WI38 (cell line): Measurements from ENCODE around the gene COX7C.

ENCODE experiments used
- H3K4me3 ChIP-seq: 2 replicates; pipeline ENCODE4 v1.5.1; 2011; ENCODE audit warnings: low read depth, mild to moderate bottlenecking, control low read depth, low read length
- TF ChIP-seq, protein P1 (sequence below): IDR thresholded peaks from 2 replicates; pipeline ENCODE4 v1.5.1; 2012; ENCODE audit warnings: low read depth, mild to moderate bottlenecking, control low read depth, low read length

COX7C gene

DNA sequence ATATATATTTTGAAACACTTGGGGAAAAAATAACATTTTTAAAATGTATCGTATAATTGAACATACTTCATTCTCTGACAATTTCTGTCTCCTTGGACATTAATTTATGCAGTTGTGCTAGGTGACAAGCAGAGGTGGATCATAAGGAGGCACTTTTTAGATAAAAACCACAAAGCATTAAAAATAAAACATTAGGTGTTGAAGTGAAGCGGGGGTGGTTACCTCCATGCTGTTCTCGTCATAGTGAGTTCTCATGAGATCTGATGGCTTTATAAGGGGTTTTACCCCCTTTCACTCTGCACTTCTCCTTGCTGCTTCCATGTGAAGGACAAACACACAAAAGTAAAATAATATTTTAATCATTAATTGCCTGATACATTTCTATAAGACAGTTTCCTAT lies 11.9 kb upstream of the COX7C start:
- TF ChIP-seq, protein P1, sequence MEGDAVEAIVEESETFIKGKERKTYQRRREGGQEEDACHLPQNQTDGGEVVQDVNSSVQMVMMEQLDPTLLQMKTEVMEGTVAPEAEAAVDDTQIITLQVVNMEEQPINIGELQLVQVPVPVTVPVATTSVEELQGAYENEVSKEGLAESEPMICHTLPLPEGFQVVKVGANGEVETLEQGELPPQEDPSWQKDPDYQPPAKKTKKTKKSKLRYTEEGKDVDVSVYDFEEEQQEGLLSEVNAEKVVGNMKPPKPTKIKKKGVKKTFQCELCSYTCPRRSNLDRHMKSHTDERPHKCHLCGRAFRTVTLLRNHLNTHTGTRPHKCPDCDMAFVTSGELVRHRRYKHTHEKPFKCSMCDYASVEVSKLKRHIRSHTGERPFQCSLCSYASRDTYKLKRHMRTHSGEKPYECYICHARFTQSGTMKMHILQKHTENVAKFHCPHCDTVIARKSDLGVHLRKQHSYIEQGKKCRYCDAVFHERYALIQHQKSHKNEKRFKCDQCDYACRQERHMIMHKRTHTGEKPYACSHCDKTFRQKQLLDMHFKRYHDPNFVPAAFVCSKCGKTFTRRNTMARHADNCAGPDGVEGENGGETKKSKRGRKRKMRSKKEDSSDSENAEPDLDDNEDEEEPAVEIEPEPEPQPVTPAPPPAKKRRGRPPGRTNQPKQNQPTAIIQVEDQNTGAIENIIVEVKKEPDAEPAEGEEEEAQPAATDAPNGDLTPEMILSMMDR: no peak
- H3K4me3 ChIP-seq: no peak overlapping the region

DNA sequence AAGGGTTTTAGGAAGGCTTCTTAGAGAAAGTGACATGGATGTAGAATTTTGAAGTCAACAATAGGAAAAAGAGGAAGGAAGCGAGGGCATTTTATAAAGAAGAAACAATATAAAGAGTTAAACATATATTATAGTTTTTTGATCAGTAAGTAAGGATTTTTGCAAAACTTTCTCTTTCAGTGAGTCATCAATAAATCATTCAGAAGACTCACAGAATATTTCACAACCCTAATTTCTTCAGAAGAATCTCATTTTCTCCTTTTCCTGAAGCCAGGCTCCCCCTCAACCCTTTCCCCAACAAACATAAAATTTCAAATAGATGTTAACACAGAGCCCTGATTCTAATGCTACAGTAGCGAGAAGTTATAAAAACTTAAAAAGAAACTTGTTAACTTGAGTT lies 4.3 kb upstream of the COX7C start:
- no peak overlapping the region for H3K4me3 ChIP-seq
- TF ChIP-seq, protein P1: no peak

DNA sequence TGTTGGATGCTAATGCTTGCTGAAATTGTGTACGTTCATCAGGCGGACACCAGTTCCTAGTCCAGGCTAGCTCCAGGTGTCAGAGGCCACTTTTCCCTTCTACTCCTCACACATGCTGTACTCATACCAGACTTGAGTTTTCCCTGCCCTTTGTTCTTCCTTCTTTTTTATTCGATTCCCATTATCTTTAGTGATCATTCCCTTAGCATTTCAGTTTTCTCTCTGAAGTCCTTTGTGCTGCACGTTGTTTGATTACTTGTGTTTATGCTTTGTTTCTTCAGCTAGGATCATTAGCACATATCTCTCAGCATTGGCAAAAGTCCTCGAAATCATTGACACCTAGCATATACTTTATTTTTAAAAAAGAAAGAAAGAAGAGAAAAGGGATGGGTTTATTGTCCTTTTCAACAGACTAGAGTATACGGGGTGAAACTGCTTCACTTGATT lies 409 bp upstream of the COX7C start:
- no peak overlapping the region for H3K4me3 ChIP-seq
- TF ChIP-seq, protein P1: no peak

DNA sequence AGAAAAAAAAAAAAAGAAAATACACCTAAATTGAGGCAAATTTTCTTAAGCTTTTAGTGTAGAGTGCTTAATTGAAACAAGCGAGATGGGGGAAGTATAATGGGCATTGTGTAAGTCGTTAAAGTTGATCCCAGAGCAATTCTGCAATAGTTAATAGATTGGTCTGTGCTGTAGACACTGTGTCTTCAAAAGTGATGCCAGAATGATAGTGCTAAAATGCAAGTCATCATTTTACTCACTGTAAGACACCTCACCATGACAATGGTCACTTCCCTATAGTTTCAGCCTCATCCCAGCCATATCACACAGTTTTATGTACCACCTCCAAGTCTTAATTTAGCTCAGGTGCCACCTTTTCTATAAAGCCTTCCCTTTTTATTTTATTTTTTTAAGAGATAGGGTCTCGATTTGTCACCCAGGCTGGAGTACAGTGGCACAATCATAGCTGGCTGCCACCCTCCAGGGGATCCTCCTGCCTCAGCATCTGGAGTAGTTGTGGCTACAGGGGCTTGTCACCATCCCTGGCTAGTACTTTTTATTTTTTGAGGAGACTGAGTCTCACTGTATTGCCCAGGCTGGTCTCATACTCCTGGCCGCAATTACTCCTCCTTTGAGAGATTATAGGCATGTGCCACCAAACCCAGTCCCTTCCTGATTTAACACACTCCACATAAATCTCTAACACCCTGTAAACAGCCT lies 6.2 kb downstream of the COX7C start:
- TF ChIP-seq, protein P1: no peak
- H3K4me3 ChIP-seq: no peak overlapping the region

DNA sequence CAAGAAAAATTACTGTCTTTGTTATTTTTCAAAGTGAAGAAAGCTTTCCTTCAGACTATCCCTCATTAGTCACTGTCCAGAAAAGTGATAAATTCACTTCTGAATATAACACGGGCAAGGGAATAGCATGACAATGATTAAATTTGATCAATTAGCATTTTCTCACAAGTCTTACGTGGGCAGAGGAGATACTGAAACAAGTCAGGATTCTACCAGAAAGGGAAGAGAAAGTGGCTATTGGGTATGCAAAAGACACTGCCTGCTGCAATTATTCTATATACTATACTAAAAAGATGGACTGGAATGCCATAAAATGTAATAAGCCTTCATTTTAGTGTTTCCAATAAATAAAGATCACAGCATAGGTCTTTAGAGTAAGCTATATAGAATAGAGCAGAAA lies 7.4 kb downstream of the COX7C start:
- TF ChIP-seq, protein P1: no peak
- no peak overlapping the region for H3K4me3 ChIP-seq

DNA sequence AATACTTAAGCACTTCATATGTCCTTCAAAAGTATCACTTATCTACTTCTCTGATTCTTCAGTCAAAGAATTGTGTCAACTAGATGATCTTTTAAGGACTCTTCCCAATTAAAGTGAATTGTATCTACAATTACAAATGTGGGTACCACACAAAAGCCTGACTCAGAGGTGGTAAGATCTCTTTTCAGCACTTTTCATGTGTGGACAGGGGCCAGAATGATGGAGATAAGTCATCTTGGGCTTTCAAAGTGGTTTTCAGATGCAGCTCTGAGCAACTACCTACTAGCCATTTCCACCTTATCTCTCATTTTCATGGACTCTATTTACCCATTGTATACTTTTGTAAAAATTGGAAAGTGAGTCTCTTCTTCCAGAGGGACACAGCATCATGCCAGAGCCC lies 8.4 kb downstream of the COX7C start:
- no peak overlapping the region for H3K4me3 ChIP-seq
- TF ChIP-seq, protein P1: no peak

DNA sequence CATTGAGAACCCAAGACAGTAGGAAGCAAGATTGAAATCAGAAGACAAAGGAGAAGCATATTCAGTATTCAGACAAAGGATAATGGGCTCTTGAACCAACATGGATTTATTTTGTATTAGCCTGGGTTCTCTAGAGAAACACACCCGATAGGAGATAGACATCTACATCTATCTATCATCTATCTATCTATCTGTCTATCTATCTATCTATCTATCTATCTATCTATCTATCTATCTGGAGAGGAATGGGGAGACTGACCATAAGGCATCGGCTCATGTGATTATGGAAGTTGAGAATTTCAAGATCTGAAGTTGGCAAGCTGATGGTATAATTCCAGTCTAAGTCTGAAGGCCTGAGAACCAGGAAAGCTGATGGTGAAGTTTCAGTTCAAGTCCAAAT lies 13.4 kb downstream of the COX7C start:
- H3K4me3 ChIP-seq: no peak overlapping the region
- TF ChIP-seq, protein P1: no peak
